ACC112 (cell line): ENCODE results near the gene OR56B1.

Source experiments
- H2AFZ ChIP-seq: fragments of 200-600 bp; sonication (generic); one replicate; pipeline ENCODE4 v1.6.0; 2017; ENCODE audit warnings: antibody characterized with exemption, low read length; ENCODE audit not compliant: unreplicated experiment
- H3K27ac ChIP-seq: fragments of 200-600 bp; sonication (generic); 2 replicates; pipeline ENCODE4 v1.5.1; 2014; ENCODE audit warnings: low read depth, mild to moderate bottlenecking, antibody characterized with exemption, low read length, moderate library complexity
- H3K27me3 ChIP-seq: fragments of 200-600 bp; sonication (generic); 2 replicates; pipeline ENCODE4 v1.6.1; 2014; ENCODE audit warnings: mild to moderate bottlenecking, antibody characterized with exemption, low read length, moderate library complexity, mixed read lengths; ENCODE audit not compliant: insufficient read depth
- H3K36me3 ChIP-seq: fragments of 200-600 bp; sonication (generic); 2 replicates; pipeline ENCODE4 v1.6.1; 2016; ENCODE audit warnings: mild to moderate bottlenecking, antibody characterized with exemption, low read length, moderate library complexity, mixed read lengths; ENCODE audit not compliant: insufficient read depth
- H3K4me1 ChIP-seq: fragments of 200-600 bp; sonication (generic); one replicate; pipeline ENCODE4 v1.6.1; 2016; ENCODE audit warnings: low read length, mixed read lengths; ENCODE audit not compliant: insufficient read depth, unreplicated experiment, control insufficient read depth
- H3K4me3 ChIP-seq: fragments of 200-600 bp; sonication (generic); 2 replicates; pipeline ENCODE4 v1.5.1; 2014; ENCODE audit warnings: mild to moderate bottlenecking, low read depth, low read length
- H3K79me2 ChIP-seq: fragments of 200-600 bp; sonication (generic); one replicate; pipeline ENCODE4 v1.6.0; 2016; ENCODE audit warnings: low read length; ENCODE audit not compliant: control insufficient read depth, unreplicated experiment, insufficient read depth

OR56B1 gene

GRCh38 chr11:5726351-5726750 lies 9.9 kb upstream of the OR56B1 start:
- no peak overlapping the region for H3K27ac ChIP-seq

GRCh38 chr11:5727691-5728090 lies 8.6 kb upstream of the OR56B1 start:
- Histone ChIP-seq H3K27me3 (peaks cover 55% of the 10 kb centered on the region), H2AFZ (no peak overlapping the region), H3K27ac (no peak overlapping the region), H3K36me3 (no peaks in the 10 kb centered on the region), H3K79me2 (no peaks in the 10 kb centered on the region), H3K4me3 (no peak overlapping the region), H3K4me1 (no peaks in the 10 kb centered on the region)

More at GRCh38 chr11:5726351-5726750, 9.9 kb upstream of the OR56B1 start:
- Histone ChIP-seq H3K4me3 (no peak overlapping the region), H3K27me3 (peaks cover 58% of the 10 kb centered on the region), H2AFZ (no peak overlapping the region), H3K79me2 (no peaks in the 10 kb centered on the region), H3K36me3 (no peaks in the 10 kb centered on the region), H3K4me1 (no peaks in the 10 kb centered on the region)

- peak overlapping the region; percentile 66 for H3K27ac ChIP-seq
- no peak overlapping the region for H2AFZ ChIP-seq
- H3K4me3 ChIP-seq, result no peak overlapping the region
- peaks cover 28% of the 10 kb centered on the region for H3K4me1 ChIP-seq
- H3K27me3 ChIP-seq, result peaks cover 7% of the 10 kb centered on the region
- H3K36me3 ChIP-seq, result no peaks in the 10 kb centered on the region
- no peaks in the 10 kb centered on the region for H3K79me2 ChIP-seq
These were observed 843 bp downstream of the OR56B1 start for GRCh38 chr11:5737091-5737490.

DNA sequence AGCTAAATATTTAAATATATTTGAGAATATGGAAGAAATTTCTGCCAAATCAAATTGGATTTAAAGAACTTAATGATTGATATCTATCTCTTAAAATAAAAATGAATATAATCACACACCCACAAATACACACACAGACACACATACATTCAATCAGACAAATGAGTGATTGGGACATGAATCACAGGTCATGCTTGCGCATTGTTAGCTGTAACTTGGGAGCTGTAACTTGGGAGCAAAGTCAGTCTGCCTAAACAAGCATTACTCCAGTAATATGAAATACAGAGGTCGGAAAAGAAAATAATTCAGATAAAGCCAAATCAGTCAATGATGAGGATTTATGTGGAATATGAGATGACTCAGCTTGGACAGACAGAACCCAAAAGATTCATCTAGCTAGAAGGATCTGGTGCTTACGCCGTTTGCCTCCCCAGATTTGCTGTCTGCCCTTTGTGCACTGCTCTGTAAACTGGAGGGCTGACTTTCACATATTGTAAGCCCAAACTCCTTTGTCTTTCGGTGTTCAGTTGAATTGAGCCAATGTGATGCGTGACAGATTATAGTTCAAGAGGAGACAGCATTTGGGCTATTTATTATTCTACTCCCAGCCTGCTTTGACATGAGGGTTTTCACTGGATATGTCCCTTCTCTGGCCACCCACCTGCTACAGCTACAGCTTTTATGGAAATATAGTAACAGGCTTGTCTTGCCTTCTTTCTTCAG lies 1.6 kb downstream of the OR56B1 start:
- H3K4me1 ChIP-seq, result peaks cover 28% of the 10 kb centered on the region
- H3K27ac ChIP-seq, result peak overlapping the region; percentile 66
- no peak overlapping the region for H3K4me3 ChIP-seq
- peaks cover 14% of the 10 kb centered on the region for H3K27me3 ChIP-seq
- H3K79me2 ChIP-seq, result no peaks in the 10 kb centered on the region
- H2AFZ ChIP-seq, result no peak overlapping the region
- H3K36me3 ChIP-seq, result no peaks in the 10 kb centered on the region

GRCh38 chr11:5738431-5738830 lies 2.2 kb downstream of the OR56B1 start:
- Histone ChIP-seq H3K4me3 (no peak overlapping the region), H3K27ac (peak overlapping the region; percentile 66), H3K79me2 (no peaks in the 10 kb centered on the region), H3K27me3 (peaks cover 20% of the 10 kb centered on the region), H3K4me1 (peaks cover 28% of the 10 kb centered on the region), H2AFZ (no peak overlapping the region), H3K36me3 (no peaks in the 10 kb centered on the region)

GRCh38 chr11:5746614-5747013 lies 10.4 kb downstream of the OR56B1 start:
- H3K27me3 ChIP-seq, result peaks cover 18% of the 10 kb centered on the region
- no peaks in the 10 kb centered on the region for H3K79me2 ChIP-seq

GRCh38 chr11:5749836-5750235 lies 13.6 kb downstream of the OR56B1 start:
- no peak overlapping the region for H3K27ac ChIP-seq
- no peak overlapping the region for H3K4me3 ChIP-seq
- H3K4me1 ChIP-seq, result no peaks in the 10 kb centered on the region
- no peaks in the 10 kb centered on the region for H3K27me3 ChIP-seq
- H3K79me2 ChIP-seq, result no peaks in the 10 kb centered on the region
- H2AFZ ChIP-seq, result no peak overlapping the region
- H3K36me3 ChIP-seq, result no peaks in the 10 kb centered on the region

More at GRCh38 chr11:5746614-5747013, 10.4 kb downstream of the OR56B1 start:
- Histone ChIP-seq H2AFZ (no peak overlapping the region), H3K27ac (no peak overlapping the region), H3K4me1 (no peaks in the 10 kb centered on the region), H3K36me3 (no peaks in the 10 kb centered on the region), H3K4me3 (no peak overlapping the region)

DNA sequence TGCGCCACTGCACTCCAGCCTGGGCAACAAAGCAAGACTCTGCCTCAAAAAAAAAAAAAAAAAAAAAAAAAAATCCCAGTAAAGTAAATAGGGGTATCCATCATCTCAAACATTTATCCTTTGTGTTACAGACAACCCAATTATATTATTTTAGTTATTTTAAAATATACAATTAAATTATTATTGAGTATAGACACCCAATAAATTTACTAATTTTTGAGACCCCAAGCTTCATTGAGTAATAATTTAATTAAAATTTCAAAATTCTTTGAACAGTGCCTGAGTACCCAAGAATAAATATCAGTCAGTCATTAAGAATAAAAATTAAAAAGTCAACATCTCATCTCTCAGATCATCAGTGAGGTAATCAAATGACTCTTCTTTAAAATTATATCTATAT lies 17.7 kb downstream of the OR56B1 start, which contains the start of gene OR52N4:
Gene OR52N4 (plus strand): TSS at position 301 of the 400 bp plus-strand sequence. CDS start 498 bp downstream, outside the sequence.
- no peak within 1 kb of the TSS for H3K27ac ChIP-seq
- H3K4me3 ChIP-seq, result no peak within 1 kb of the TSS
- no peak within 1 kb of the TSS for H2AFZ ChIP-seq
- H3K36me3 ChIP-seq, result no peaks in the 10 kb centered on the region
- no peaks in the 10 kb centered on the region for H3K79me2 ChIP-seq
- H3K27me3 ChIP-seq, result no peaks in the 10 kb centered on the region
- H3K4me1 ChIP-seq, result no peaks in the 10 kb centered on the region

GRCh38 chr11:5767056-5767455 lies 30.8 kb downstream of the OR56B1 start:
- H3K4me1 ChIP-seq, result no peaks in the 10 kb centered on the region
- H3K27me3 ChIP-seq, result no peaks in the 10 kb centered on the region
- H2AFZ ChIP-seq, result no peak overlapping the region
- no peak overlapping the region for H3K4me3 ChIP-seq
- no peaks in the 10 kb centered on the region for H3K79me2 ChIP-seq
- no peaks in the 10 kb centered on the region for H3K36me3 ChIP-seq
- H3K27ac ChIP-seq, result no peak overlapping the region

GRCh38 chr11:5783255-5783654 lies 47.0 kb downstream of the OR56B1 start, which contains the start of gene OR52N5:
OR52N5 (minus strand) TSS chr11:5783355; CDS start chr11:5778634, 4,721 bp downstream.
- no peaks in the 10 kb centered on the region for H3K79me2 ChIP-seq
- no peaks in the 10 kb centered on the region for H3K36me3 ChIP-seq

More at GRCh38 chr11:5783255-5783654, 47.0 kb downstream of the OR56B1 start, which contains the start of gene OR52N5:
- no peak within 1 kb of the TSS for H3K4me3 ChIP-seq
- H3K4me1 ChIP-seq, result no peaks in the 10 kb centered on the region
- no peak within 1 kb of the TSS for H3K27ac ChIP-seq
- H2AFZ ChIP-seq, result no peak within 1 kb of the TSS
- peaks cover 8% of the 10 kb centered on the region for H3K27me3 ChIP-seq
